HG03378 (cell line): Measurements from ENCODE around the gene DNAJC15.

Experiments used
- ATAC-seq: cut with Tn5 transposase; IDR thresholded peaks from one replicate; pipeline ENCODE4 v1.9.1; 2021; ENCODE audit warnings: mild to moderate bottlenecking, moderate library complexity; ENCODE audit not compliant: unreplicated experiment

DNAJC15 gene

DNA sequence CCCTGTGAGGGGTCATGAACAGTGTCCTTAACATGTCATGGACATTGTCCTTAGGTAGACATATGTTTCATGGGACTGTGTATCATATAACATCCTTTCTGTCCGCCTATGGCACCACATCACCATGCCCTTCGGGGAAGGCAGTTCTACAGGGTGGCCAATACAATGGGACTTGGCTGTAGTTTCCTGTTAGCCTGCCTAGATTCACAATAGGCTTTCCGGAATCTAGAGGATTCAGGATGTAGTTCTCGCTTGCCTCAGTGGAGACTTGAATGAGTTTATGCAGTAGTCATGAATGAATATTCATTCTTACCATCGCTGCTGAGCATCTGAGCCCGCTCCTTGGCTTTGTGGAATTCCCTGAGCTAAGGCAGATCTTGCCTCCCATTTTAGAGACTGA is 100.5 kb downstream of the DNAJC15 start:
- no peak for ATAC-seq

DNA sequence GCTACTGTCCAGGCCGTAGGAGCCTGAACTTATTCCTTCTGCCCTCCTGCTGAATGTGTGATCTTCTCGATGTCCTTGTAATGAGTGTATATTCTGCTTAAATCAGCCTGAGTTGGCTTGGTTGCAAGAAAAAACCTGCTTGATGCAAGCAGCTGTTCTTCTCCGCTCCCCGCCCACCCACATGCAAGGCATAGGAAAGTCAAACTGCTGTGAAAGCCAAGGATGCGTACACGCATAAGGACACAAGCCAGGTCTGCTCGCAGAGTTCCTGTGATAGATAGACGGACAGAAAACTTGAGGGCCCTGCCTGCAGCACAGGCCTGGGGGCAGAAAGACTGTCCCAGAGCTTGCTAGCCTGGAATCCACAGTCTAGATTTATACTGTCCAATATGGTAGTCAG is 101.1 kb downstream of the DNAJC15 start:
- ATAC-seq = no peak

DNA sequence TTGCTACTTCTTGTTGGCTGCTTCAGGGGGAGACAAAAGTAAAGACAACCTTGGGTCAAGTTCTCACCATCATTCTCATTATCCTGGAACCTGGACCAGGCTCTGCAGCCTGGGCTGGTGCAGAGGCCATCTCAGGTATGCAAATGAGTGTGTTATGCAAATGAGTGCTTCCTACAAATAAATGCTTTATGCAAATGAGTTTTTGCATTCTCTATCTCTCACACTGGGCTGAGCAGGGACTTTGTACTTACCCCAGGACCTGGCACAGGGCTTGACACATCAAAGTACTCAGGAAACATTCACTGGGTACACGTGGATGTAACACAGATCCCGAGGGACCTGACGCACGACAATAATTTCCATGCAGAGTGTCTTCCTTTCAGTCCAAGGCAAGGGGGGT is 103.0 kb downstream of the DNAJC15 start:
- ATAC-seq = no peak

DNA sequence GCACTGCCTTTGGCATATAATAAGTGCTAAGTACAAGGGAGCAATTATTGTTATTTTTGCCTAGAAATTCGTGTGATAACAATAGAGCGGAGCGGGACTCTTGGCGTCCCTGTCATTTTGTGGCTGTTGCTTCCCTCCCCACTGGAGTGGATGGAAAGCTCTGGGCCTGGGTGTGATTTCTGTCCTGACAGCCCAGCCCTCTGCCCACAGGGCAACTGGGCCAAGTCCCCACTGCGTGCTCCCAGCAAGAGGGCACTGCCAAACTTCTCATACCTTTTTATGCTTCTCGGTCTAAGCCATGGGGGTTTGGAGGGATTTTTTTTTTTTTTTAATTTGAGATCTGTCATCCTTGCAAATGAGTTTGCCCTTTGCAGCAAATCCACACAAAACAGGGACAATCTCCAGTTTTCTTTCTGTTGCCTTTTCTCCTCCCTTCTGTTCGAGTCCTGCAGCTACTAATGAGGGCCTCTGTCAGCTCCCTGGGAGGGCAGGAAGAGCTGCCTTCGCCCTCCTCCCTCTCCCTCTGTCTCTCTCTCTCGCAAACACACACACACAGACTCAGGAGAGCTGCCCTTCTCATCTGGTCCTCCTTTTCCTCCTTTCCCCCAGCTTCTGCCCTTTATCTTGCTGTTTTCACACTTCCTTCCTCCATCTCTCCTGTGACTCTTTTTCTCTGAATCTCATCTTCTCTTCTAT is 103.9 kb downstream of the DNAJC15 start:
- no peak for ATAC-seq

- no peak for ATAC-seq
Measured at GRCh38 chr13:43127827-43128226, 104.4 kb downstream of the DNAJC15 start.

DNA sequence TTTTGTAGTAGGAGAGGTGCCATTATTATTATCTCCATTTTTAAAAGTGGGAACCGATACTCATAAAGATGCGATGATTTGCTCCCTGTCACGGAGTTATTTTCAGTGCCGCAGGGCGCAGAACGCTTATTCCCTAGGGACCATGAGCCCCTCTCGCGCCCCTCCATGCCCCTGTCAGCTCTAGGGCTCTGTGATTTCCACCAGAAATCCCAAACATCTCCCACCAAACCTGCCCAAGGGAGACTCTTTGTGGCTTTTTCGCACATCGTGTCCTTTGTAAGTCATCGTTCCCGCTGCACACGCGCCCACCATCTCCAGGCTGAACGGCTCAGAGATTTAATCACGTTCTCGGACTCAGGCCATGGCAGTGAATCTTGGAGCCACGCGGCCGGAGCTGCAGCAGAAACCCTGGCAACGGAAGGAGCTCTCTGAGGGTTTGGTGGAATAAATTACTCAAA is 105.1 kb downstream of the DNAJC15 start:
- ATAC-seq = no peak

DNA sequence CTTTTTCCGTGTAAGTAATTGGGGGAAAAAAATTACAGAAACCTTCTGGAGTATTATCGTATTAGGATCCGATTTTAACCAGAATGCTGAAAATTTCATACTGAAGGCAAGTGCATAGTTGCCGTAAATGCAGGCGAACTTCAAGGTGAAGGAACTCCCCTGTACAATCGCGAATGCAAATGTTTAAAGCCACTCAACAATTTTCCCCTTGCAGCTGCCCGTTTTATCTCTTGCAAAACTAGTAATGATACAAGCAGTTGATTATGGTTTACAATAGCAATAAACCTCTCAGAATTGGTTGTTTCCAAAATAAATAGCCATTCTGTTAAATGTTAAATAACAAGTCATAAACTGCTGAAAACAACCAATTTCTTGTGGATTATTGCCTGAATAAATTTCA is 105.7 kb downstream of the DNAJC15 start:
- no peak for ATAC-seq

DNA sequence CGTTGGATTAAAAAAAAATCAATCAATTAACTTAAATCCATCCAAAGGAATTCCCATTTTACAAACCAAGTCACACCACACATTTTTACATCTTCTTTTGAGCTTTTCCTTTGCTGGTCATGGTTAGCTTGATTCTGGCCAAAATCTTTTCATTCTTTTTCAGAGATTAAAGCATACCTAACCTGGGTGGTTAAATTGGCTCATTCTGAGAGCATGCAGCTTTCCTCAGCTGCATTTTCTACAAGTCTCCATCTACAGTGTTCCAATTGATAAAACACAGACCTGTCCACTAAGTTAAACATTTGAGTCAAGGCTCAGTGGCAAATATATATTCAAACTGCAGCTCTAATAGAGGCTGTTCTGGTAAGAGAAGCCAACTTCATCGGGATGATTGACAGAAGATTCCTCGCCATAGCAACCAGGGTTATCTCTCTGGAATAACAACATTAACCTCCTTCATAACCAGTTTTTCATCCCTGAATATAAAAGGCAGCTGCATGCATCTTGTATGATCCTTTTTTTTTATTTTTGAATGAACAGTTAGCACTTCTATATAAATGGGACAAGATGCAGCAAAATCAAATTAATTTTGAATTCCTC is 106.2 kb downstream of the DNAJC15 start:
- ATAC-seq = no peak

DNA sequence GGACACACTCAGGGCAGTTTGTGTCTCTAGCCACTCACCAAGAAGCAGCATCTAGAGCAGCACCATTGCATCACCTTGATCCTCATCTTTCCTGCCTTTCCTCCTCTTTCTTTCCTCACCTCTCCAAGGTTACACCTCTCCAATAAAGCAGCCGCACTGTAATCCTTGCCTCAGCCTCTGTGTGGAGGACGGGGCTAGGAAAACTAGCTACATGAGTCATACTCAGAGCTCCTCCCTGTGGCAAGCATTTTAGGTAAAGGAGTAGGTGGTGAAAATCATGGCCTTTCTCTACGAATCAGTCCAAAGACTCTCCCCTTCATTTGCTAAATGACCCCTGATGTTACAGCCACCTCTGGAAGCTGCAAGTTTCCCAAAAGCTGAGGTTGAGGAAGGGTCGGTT is 108.9 kb downstream of the DNAJC15 start:
- no peak for ATAC-seq

- ATAC-seq = no peak
Measured at GRCh38 chr13:43132911-43133310, 109.5 kb downstream of the DNAJC15 start.

- no peak for ATAC-seq
Measured at GRCh38 chr13:43133792-43134191, 110.4 kb downstream of the DNAJC15 start.

GRCh38 chr13:43134868-43135267 is 111.5 kb downstream of the DNAJC15 start:
- ATAC-seq = no peak

- ATAC-seq = no peak
Measured at GRCh38 chr13:43135516-43135915, 112.1 kb downstream of the DNAJC15 start.

GRCh38 chr13:43136920-43137575 is 113.7 kb downstream of the DNAJC15 start:
- ATAC-seq = no peak

DNA sequence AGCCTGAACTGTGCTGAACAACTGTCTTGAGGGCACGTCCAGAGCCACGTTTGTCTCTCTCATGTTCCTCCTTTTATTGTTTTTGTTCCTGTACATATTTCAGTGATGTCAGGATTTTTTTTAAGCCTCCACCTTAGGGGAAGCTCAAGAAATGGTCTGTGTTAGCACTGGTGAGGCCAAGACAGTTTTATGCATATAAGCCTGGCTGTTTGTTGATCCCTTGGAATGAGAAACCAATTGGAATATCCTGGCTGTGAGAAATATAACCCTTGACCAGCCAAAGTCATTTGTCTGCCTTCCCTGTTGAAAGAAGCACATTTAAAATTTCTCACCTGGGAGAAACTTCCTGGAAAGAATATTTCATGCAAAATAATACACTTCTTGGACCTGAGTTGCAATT is 115.8 kb downstream of the DNAJC15 start:
- ATAC-seq = no peak

DNA sequence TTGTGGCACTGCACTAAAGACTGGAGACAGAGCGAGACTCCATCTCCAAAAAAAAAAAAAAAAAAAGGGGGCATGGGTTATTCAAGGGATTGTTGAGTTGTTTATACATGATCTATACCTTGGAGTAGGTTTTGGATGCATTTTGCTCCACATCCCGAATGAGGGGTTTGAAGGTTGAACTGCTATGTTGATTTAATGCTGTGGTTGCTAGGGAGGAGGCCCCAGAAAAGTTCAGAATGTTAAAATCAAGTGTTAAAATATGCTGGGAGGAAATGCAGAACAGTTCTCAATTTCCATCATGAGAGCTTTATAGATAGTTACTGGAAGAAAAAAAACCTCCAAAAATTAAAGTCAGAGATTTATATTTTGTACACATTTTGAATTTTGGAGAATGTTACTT is 116.5 kb downstream of the DNAJC15 start:
- no peak for ATAC-seq

DNA sequence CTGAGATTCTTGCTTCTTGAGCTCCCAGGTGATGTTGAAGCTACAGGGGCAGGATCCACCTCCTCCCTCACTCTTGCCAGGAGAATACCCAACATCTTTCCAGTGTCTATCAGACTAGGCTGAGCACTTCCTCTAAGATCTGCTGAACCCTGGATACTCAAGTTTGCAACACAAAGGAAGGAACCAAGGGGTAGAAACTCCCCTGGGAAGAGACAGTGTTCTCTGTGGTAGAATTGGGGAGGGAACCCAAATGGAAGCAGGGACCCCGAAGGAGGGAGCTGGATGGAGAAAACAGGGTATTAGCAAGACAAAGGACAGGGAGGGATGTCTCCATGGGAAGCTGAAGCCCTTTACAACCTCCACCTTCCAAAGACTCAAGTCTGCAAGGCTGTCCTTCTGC is 117.6 kb downstream of the DNAJC15 start:
- no peak for ATAC-seq

- ATAC-seq = no peak
Measured at GRCh38 chr13:43141685-43142084, 118.3 kb downstream of the DNAJC15 start.

- no peak for ATAC-seq
Measured at GRCh38 chr13:43143591-43143990, 120.2 kb downstream of the DNAJC15 start.

- no peak for ATAC-seq
Measured at GRCh38 chr13:43145534-43146196, 122.3 kb downstream of the DNAJC15 start.

GRCh38 chr13:43146400-43146799 is 123.0 kb downstream of the DNAJC15 start:
- ATAC-seq = no peak
